Measurements from ENCODE around the gene PRPS1L1.

DNA sequence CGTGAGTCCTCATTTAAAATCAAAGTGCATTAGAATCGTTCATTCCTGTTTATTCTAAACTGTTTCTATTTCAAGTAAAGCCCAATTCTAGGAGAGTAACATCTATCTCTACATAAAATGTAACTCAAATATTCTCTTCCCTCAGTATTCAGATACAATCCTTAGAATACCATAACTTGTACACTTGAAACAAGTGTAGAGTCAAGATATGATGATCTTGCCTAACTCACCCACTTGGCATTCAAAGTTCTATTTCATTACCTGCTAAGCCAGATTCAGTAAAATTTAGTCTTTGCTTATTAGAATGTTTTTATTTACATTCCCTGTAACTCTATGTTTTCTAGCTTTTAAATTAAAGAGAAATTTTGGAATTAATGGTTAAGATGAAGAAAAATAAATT is 31.6 kb downstream of the PRPS1L1 start:
- TF ChIP-seq, protein P1, sequence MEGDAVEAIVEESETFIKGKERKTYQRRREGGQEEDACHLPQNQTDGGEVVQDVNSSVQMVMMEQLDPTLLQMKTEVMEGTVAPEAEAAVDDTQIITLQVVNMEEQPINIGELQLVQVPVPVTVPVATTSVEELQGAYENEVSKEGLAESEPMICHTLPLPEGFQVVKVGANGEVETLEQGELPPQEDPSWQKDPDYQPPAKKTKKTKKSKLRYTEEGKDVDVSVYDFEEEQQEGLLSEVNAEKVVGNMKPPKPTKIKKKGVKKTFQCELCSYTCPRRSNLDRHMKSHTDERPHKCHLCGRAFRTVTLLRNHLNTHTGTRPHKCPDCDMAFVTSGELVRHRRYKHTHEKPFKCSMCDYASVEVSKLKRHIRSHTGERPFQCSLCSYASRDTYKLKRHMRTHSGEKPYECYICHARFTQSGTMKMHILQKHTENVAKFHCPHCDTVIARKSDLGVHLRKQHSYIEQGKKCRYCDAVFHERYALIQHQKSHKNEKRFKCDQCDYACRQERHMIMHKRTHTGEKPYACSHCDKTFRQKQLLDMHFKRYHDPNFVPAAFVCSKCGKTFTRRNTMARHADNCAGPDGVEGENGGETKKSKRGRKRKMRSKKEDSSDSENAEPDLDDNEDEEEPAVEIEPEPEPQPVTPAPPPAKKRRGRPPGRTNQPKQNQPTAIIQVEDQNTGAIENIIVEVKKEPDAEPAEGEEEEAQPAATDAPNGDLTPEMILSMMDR (IDR thresholded peaks at IDR 0.05): no peak
- TF ChIP-seq, protein P2, sequence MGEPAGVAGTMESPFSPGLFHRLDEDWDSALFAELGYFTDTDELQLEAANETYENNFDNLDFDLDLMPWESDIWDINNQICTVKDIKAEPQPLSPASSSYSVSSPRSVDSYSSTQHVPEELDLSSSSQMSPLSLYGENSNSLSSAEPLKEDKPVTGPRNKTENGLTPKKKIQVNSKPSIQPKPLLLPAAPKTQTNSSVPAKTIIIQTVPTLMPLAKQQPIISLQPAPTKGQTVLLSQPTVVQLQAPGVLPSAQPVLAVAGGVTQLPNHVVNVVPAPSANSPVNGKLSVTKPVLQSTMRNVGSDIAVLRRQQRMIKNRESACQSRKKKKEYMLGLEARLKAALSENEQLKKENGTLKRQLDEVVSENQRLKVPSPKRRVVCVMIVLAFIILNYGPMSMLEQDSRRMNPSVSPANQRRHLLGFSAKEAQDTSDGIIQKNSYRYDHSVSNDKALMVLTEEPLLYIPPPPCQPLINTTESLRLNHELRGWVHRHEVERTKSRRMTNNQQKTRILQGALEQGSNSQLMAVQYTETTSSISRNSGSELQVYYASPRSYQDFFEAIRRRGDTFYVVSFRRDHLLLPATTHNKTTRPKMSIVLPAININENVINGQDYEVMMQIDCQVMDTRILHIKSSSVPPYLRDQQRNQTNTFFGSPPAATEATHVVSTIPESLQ (CRISPR knock-in tag; IDR thresholded peaks at IDR 0.05): no peak
- no peak for TF ChIP-seq KAT7 (CRISPR knock-in tag; IDR thresholded peaks at IDR 0.05; ENCODE audit: borderline replicate concordance)
